Lung (tissue), 12 donors: Measurements from ENCODE around the gene GNA12. TPM values are rescaled to one million over a fixed set of nuclear protein-coding genes. Genes with fewer than 3 reads are reported as not detected.

ENCODE experiments used
- ATAC-seq: fragments of 200-7000 bp; cut with Tn5 transposase; one replicate; pipeline ENCODE4 v1.9.1; 2020; ENCODE audit warnings: moderate number of reproducible peaks; ENCODE audit not compliant: insufficient read depth, low FRiP score
- DNase-seq, 3 donors: peaks; one replicate each; pipeline ENCODE4 v3.0.0-alpha.2; 2013 to 2017
- H3K27ac ChIP-seq, 2 donors: one replicate each; pipeline ENCODE4 v1.5.1; 2013; ENCODE audit warnings: mild to moderate bottlenecking in 2 of 2, moderate library complexity in 2 of 2, control low read depth in 1 of 2, inconsistent platforms in 1 of 2, low read depth in 1 of 2, low read length in 1 of 2
- H3K27me3 ChIP-seq, 3 donors: one replicate each; pipeline ENCODE4 v1.5.1; 2013; ENCODE audit warnings: low read length in 2 of 3; ENCODE audit not compliant: control insufficient read depth in 3 of 3, insufficient read depth in 3 of 3
- H3K36me3 ChIP-seq, 4 donors: one replicate each; pipeline ENCODE4 v1.5.1; 2013; ENCODE audit warnings: low read length in 4 of 4, mild to moderate bottlenecking in 1 of 4, moderate library complexity in 1 of 4; ENCODE audit not compliant: control insufficient read depth in 4 of 4, insufficient read depth in 4 of 4
- H3K4me1 ChIP-seq, 5 donors: one replicate each; pipeline ENCODE4 v1.5.1; 2013; ENCODE audit warnings: low read length in 5 of 5, mild to moderate bottlenecking in 2 of 5, moderate library complexity in 1 of 5; ENCODE audit not compliant: control insufficient read depth in 5 of 5, insufficient read depth in 5 of 5
- H3K4me3 ChIP-seq: one replicate; pipeline ENCODE4 v1.5.1; 2013; ENCODE audit warnings: mild to moderate bottlenecking, control low read depth, moderate library complexity
- H3K9ac ChIP-seq, 2 donors: one replicate each; pipeline ENCODE4 v1.5.1; 2013; ENCODE audit warnings: low read length in 2 of 2, control low read depth in 1 of 2; ENCODE audit not compliant: insufficient read depth in 1 of 2
- H3K9me3 ChIP-seq, 4 donors: one replicate each; pipeline ENCODE4 v1.5.1; 2013; ENCODE audit warnings: low read length in 3 of 4, mild to moderate bottlenecking in 1 of 4, moderate library complexity in 1 of 4; ENCODE audit not compliant: control insufficient read depth in 4 of 4, insufficient read depth in 3 of 4
- CTCF ChIP-seq: IDR thresholded peaks from 2 replicates; pipeline ENCODE4 v1.5.1; 2012; ENCODE audit warnings: mild to moderate bottlenecking; ENCODE audit errors: control extremely low read depth, extremely low read depth
- WGBS, 2 donors: extraction: QIAGEN DNeasy Blood & Tissue Kit; methylation state at CpG; one replicate each; pipeline ENCODE4 v1.1.7; 2013; 5-methylcytosine and 5-hydroxymethylcytosine counted together
- polyA plus RNA-seq, 2 donors: library from polyadenylated mRNA; stranded (reverse); fragments of 200-250 nt; gene quantifications; one replicate each; pipeline ENCODE4 v1.2.1, GENCODE V29; 2013
- total RNA-seq, 2 donors: library from RNA; depleted of rRNA in 1 of 2; stranded (reverse); fragments of >200 nt in 1 of 2; gene quantifications; one replicate each; pipeline ENCODE4 v1.2.1, GENCODE V29; 2014 to 2021
- donor health status: control.
- donor health status: control.
- donor health status: Bipolar disorder and iron deficiency.
- donor health status: healthy.
- donor health status: DM: yes; HTN: yes; CAD: no.

GNA12 gene
- total and polyA plus RNA-seq, 4 donors = 11.0 to 51.9 (median 33.5) TPM

- H3K27me3 ChIP-seq = peaks cover 0 to 5% (median 3%) of the 10 kb centered on the region in 3 donors
- no peaks in the 10 kb centered on the region for H3K9me3 ChIP-seq
- H3K4me3 ChIP-seq = no peak overlapping the region
- DNase-seq (no peak), ATAC-seq (no peak)
- H3K36me3 ChIP-seq = no peaks in the 10 kb centered on the region
- 86 to 92% methylated on average over 13 to 17 of the region's 17 CpGs for WGBS, 2 donors
- no peak overlapping the region for H3K27ac ChIP-seq
- peaks cover 0 to 3% (median 0%) of the 10 kb centered on the region in 5 donors for H3K4me1 ChIP-seq
- no peak for TF ChIP-seq CTCF
- H3K9ac ChIP-seq = no peak overlapping the region
Observed at GRCh38 chr7:2701424-2701823, 142.7 kb downstream of the GNA12 start.

- 94 to 95% methylated on average over 39 to 40 of the region's 40 CpGs for WGBS, 2 donors
- DNase-seq = no peak
- Histone ChIP-seq H3K36me3 (no peaks in the 10 kb centered on the region), H3K4me3 (no peak overlapping the region), H3K9me3 (no peaks in the 10 kb centered on the region), H3K4me1 (peaks cover 0 to 3% (median 0%) of the 10 kb centered on the region in 5 donors), H3K9ac (no peak overlapping the region), H3K27ac (no peak overlapping the region), H3K27me3 (peaks cover 0 to 5% (median 3%) of the 10 kb centered on the region in 3 donors)
- ATAC-seq = no peak
- TF ChIP-seq CTCF = no peak
Observed at GRCh38 chr7:2700141-2700850, 143.8 kb downstream of the GNA12 start.

- H3K27me3 ChIP-seq = peaks cover 0 to 5% (median 3%) of the 10 kb centered on the region in 3 donors
- no peak for TF ChIP-seq CTCF
- H3K9me3 ChIP-seq = no peaks in the 10 kb centered on the region
- H3K4me1 ChIP-seq = peaks cover 0 to 3% (median 0%) of the 10 kb centered on the region in 5 donors
- no peak for DNase-seq
- no peak overlapping the region for H3K9ac ChIP-seq
- WGBS, 2 donors = 38 to 58% methylated on average over 15 of the region's 15 CpGs
- no peak overlapping the region for H3K4me3 ChIP-seq
- no peak overlapping the region for H3K27ac ChIP-seq
- no peaks in the 10 kb centered on the region for H3K36me3 ChIP-seq
- ATAC-seq = no peak
Observed at GRCh38 chr7:2699289-2699620, 144.9 kb downstream of the GNA12 start.
